Trophoblast cell (in vitro differentiated cells and primary cell): ENCODE data around the gene GNL1.
"Not testable (repeated sequence)": the region's sequence is repeated elsewhere in the genome, so short reads cannot be mapped to it uniquely, and the experiment has no call there.

Source experiments
- DNase-seq, 2 donors: peaks; one replicate each; pipeline ENCODE4 v3.0.0-alpha.2; 2016
- H2AFZ ChIP-seq: 2 replicates; pipeline ENCODE4 v1.6.1; 2013; ENCODE audit warnings: low read length, moderate library complexity, mild to moderate bottlenecking; ENCODE audit not compliant: insufficient read depth, poor library complexity
- H2AK5ac ChIP-seq: 2 replicates; pipeline ENCODE4 v1.6.1; 2013; ENCODE audit warnings: mild to moderate bottlenecking, low read length
- H2BK120ac ChIP-seq: 2 replicates; pipeline ENCODE4 v1.6.1; 2013; ENCODE audit warnings: low read length, mild to moderate bottlenecking, moderate library complexity; ENCODE audit not compliant: insufficient read depth, poor library complexity
- H2BK12ac ChIP-seq: 2 replicates; pipeline ENCODE4 v1.6.1; 2013; ENCODE audit warnings: mild to moderate bottlenecking, low read length, moderate library complexity
- H2BK5ac ChIP-seq: 2 replicates; pipeline ENCODE4 v1.6.1; 2013; ENCODE audit warnings: low read length, low read depth, moderate library complexity, mild to moderate bottlenecking; ENCODE audit not compliant: poor library complexity
- H3K14ac ChIP-seq: 2 replicates; pipeline ENCODE4 v1.6.1; 2013; ENCODE audit warnings: mild to moderate bottlenecking, low read length
- H3K18ac ChIP-seq: 2 replicates; pipeline ENCODE4 v1.6.1; 2013; ENCODE audit warnings: mild to moderate bottlenecking, low read length
- H3K23ac ChIP-seq: 2 replicates; pipeline ENCODE4 v1.6.1; 2013; ENCODE audit warnings: low read length
- H3K27ac ChIP-seq: 2 replicates; pipeline ENCODE4 v1.5.1; 2013; ENCODE audit warnings: low read depth, mild to moderate bottlenecking, inconsistent platforms, low read length, moderate library complexity
- H3K27me3 ChIP-seq: 2 replicates; pipeline ENCODE4 v1.6.1; 2013; ENCODE audit warnings: inconsistent platforms, mild to moderate bottlenecking, low read length, moderate library complexity; ENCODE audit not compliant: insufficient read depth
- H3K36me3 ChIP-seq, 2 experiments: 1 replicate in 1 of 2; 2 replicates in 1 of 2; pipeline ENCODE4 v1.6.1; 2013; ENCODE audit warnings: low read length in 2 of 2, mild to moderate bottlenecking in 2 of 2, moderate library complexity in 1 of 2; ENCODE audit not compliant: insufficient read depth in 2 of 2, control insufficient read depth in 1 of 2
- H3K4ac ChIP-seq: 2 replicates; pipeline ENCODE4 v1.6.1; 2013; ENCODE audit warnings: low read depth, mild to moderate bottlenecking, low read length, moderate library complexity
- H3K4me1 ChIP-seq, 2 experiments: 1 replicate in 1 of 2; 2 replicates in 1 of 2; pipeline ENCODE4 v1.6.1; 2013; ENCODE audit warnings: low read length in 2 of 2, mild to moderate bottlenecking in 2 of 2, moderate library complexity in 1 of 2; ENCODE audit not compliant: insufficient read depth in 2 of 2, control insufficient read depth in 1 of 2
- H3K4me2 ChIP-seq: 2 replicates; pipeline ENCODE4 v1.6.1; 2013; ENCODE audit warnings: inconsistent platforms, mild to moderate bottlenecking, low read length, moderate library complexity
- H3K4me3 ChIP-seq: 2 replicates; pipeline ENCODE4 v1.5.1; 2013; ENCODE audit warnings: mild to moderate bottlenecking, low read depth, low read length, inconsistent platforms
- H3K79me1 ChIP-seq: one replicate; pipeline ENCODE4 v1.6.1; 2013; ENCODE audit warnings: low read length
- H3K79me2 ChIP-seq: 2 replicates; pipeline ENCODE4 v1.6.1; 2013; ENCODE audit warnings: low read length, mild to moderate bottlenecking; ENCODE audit not compliant: control insufficient read depth, insufficient read depth, poor library complexity
- H3K9ac ChIP-seq: 2 replicates; pipeline ENCODE4 v1.6.1; 2013; ENCODE audit warnings: mild to moderate bottlenecking, low read length
- H3K9me3 ChIP-seq: 2 replicates; pipeline ENCODE4 v1.6.1; 2013; ENCODE audit warnings: low read depth, mild to moderate bottlenecking, control low read depth, inconsistent platforms, low read length; ENCODE audit not compliant: insufficient read depth
- H4K12ac ChIP-seq: 2 replicates; pipeline ENCODE4 v1.6.1; 2013; ENCODE audit warnings: low read depth, mild to moderate bottlenecking, low read length, moderate library complexity
- H4K8ac ChIP-seq: 2 replicates; pipeline ENCODE4 v1.6.1; 2013; ENCODE audit warnings: low read depth, mild to moderate bottlenecking, low read length, moderate library complexity
- H4K91ac ChIP-seq: one replicate; pipeline ENCODE4 v1.6.1; 2013; ENCODE audit warnings: low read depth, mild to moderate bottlenecking, low read length, moderate library complexity
- WGBS: extraction: QIAGEN DNeasy Blood & Tissue Kit; methylation state at CpG from one replicate; pipeline ENCODE4 v1.1.7; 2013; ENCODE audit warnings: missing lambda C conversion rate; ENCODE audit not compliant: insufficient read length, insufficient coverage; ENCODE audit errors: extremely low coverage; 5-methylcytosine and 5-hydroxymethylcytosine counted together

GNL1 gene

GRCh38 chr6:30500421-30501355, 55.6 kb downstream of the GNL1 start:
- no peaks in the 10 kb centered on the region for H3K27me3 ChIP-seq
- no peak overlapping the region for H2BK12ac ChIP-seq
- H3K9ac ChIP-seq = no peak overlapping the region
- no peak for DNase-seq
- H3K18ac ChIP-seq = no peak overlapping the region
- H3K36me3 ChIP-seq = no peaks in the 10 kb centered on the region
- no peak overlapping the region for H3K4me3 ChIP-seq
- H3K9me3 ChIP-seq = no peaks in the 10 kb centered on the region
- H3K4me2 ChIP-seq = no peak overlapping the region
- no peak overlapping the region for H2AK5ac ChIP-seq
- WGBS = no CpG with 5 or more reads among the region's 10 CpGs
- no peak overlapping the region for H4K12ac ChIP-seq
- no peak overlapping the region for H3K14ac ChIP-seq
- H3K27ac ChIP-seq = no peak overlapping the region
- H4K8ac ChIP-seq = no peak overlapping the region
- H3K23ac ChIP-seq = no peak overlapping the region
- H2AFZ ChIP-seq = no peak overlapping the region
- H2BK5ac ChIP-seq = no peak overlapping the region
- no peak overlapping the region for H2BK120ac ChIP-seq
- no peak overlapping the region for H3K4ac ChIP-seq
- no peaks in the 10 kb centered on the region for H3K79me2 ChIP-seq
- peaks cover 3% of the 10 kb centered on the region in 2 experiments for H3K4me1 ChIP-seq
- H3K79me1 ChIP-seq = no peaks in the 10 kb centered on the region
- H4K91ac ChIP-seq = no peak overlapping the region

GRCh38 chr6:30498705-30499104, 57.6 kb downstream of the GNL1 start:
- H3K4me3 ChIP-seq, H3K4ac ChIP-seq, H4K91ac ChIP-seq, H3K27me3 ChIP-seq, H3K36me3 ChIP-seq, H4K12ac ChIP-seq, H4K8ac ChIP-seq, H3K9ac ChIP-seq, DNase-seq, H3K4me2 ChIP-seq, H2BK12ac ChIP-seq, H2BK120ac ChIP-seq, H3K4me1 ChIP-seq, H2AFZ ChIP-seq, H3K23ac ChIP-seq, H3K18ac ChIP-seq, H3K9me3 ChIP-seq, H3K79me1 ChIP-seq, H3K14ac ChIP-seq, H2AK5ac ChIP-seq, H3K79me2 ChIP-seq, H2BK5ac ChIP-seq, H3K27ac ChIP-seq: not testable (repeated sequence)
- no CpG with 5 or more reads among the region's 37 CpGs for WGBS

- Histone ChIP-seq H3K18ac (no peak overlapping the region), H3K4me1 (peaks cover 3% of the 10 kb centered on the region in 2 experiments), H3K79me1 (no peaks in the 10 kb centered on the region), H3K4me2 (no peak overlapping the region), H3K23ac (no peak overlapping the region), H3K4me3 (no peak overlapping the region), H3K79me2 (no peaks in the 10 kb centered on the region), H3K36me3 (peaks cover under 1 to 3% of the 10 kb centered on the region in 2 experiments), H2BK120ac (no peak overlapping the region), H3K27ac (no peak overlapping the region), H4K91ac (no peak overlapping the region), H2AK5ac (no peak overlapping the region), H3K14ac (no peak overlapping the region), H4K8ac (no peak overlapping the region), H2BK12ac (no peak overlapping the region), H3K9ac (no peak overlapping the region), H3K4ac (no peak overlapping the region), H3K9me3 (no peaks in the 10 kb centered on the region), H4K12ac (no peak overlapping the region), H2AFZ (no peak overlapping the region), H2BK5ac (no peak overlapping the region), H3K27me3 (no peaks in the 10 kb centered on the region)
- no CpG with 5 or more reads among the region's 3 CpGs for WGBS
- no peak for DNase-seq
Measured at GRCh38 chr6:30497714-30498113, 58.6 kb downstream of the GNL1 start.

GRCh38 chr6:30497261-30497599, 59.1 kb downstream of the GNL1 start:
- H4K12ac ChIP-seq, H3K9me3 ChIP-seq: not testable (repeated sequence)

More at GRCh38 chr6:30497261-30497599, 59.1 kb downstream of the GNL1 start:
- H2BK5ac ChIP-seq, H3K9ac ChIP-seq, H3K79me1 ChIP-seq, H2BK12ac ChIP-seq, H3K4me2 ChIP-seq, H4K91ac ChIP-seq, H3K4me3 ChIP-seq, H3K79me2 ChIP-seq, DNase-seq, H3K4me1 ChIP-seq, H3K14ac ChIP-seq, H3K18ac ChIP-seq, H2AFZ ChIP-seq, H2BK120ac ChIP-seq, H3K36me3 ChIP-seq, H4K8ac ChIP-seq, H2AK5ac ChIP-seq, H3K27me3 ChIP-seq, H3K4ac ChIP-seq, H3K27ac ChIP-seq, H3K23ac ChIP-seq: not testable (repeated sequence)
- WGBS = no CpG with 5 or more reads among the region's 5 CpGs
